ENCODE data around the gene SETDB1.

The SETDB1 gene

GRCh38 chr1:150954708-150955107 is 28.5 kb downstream of the SETDB1 start:
- no peak overlapping the region for H3K4me3 ChIP-seq (ENCODE audit: low read length)
- no peaks in the 10 kb centered on the region for H3K27me3 ChIP-seq (ENCODE audit: control insufficient read depth, insufficient read depth, low read length)
- H3K4me1 ChIP-seq (ENCODE audit: control insufficient read depth, insufficient read depth, low read length): no peaks in the 10 kb centered on the region
- H3K27ac ChIP-seq (ENCODE audit: low read depth, low read length): no peak overlapping the region
- no peak overlapping the region for H3K9ac ChIP-seq (ENCODE audit: low read length)
- H3K36me3 ChIP-seq (ENCODE audit: control insufficient read depth, insufficient read depth, low read length): peaks cover 22% of the 10 kb centered on the region

- H3K27ac ChIP-seq (ENCODE audit: low read depth, low read length): no peak overlapping the region
- no peaks in the 10 kb centered on the region for H3K27me3 ChIP-seq (ENCODE audit: control insufficient read depth, insufficient read depth, low read length)
- peaks cover 22% of the 10 kb centered on the region for H3K36me3 ChIP-seq (ENCODE audit: control insufficient read depth, insufficient read depth, low read length)
- no peak overlapping the region for H3K4me3 ChIP-seq (ENCODE audit: low read length)
- H3K9ac ChIP-seq (ENCODE audit: low read length): no peak overlapping the region
- H3K4me1 ChIP-seq (ENCODE audit: control insufficient read depth, insufficient read depth, low read length): no peaks in the 10 kb centered on the region
Observed at GRCh38 chr1:150955280-150955679, 29.1 kb downstream of the SETDB1 start.

GRCh38 chr1:150957666-150958065 is 31.5 kb downstream of the SETDB1 start:
- Histone ChIP-seq H3K36me3 (ENCODE audit: control insufficient read depth, insufficient read depth, low read length) (peaks cover 23% of the 10 kb centered on the region), H3K9ac (ENCODE audit: low read length) (no peak overlapping the region), H3K4me3 (ENCODE audit: low read length) (no peak overlapping the region), H3K4me1 (ENCODE audit: control insufficient read depth, insufficient read depth, low read length) (no peaks in the 10 kb centered on the region), H3K27me3 (ENCODE audit: control insufficient read depth, insufficient read depth, low read length) (no peaks in the 10 kb centered on the region), H3K27ac (ENCODE audit: low read depth, low read length) (no peak overlapping the region)

GRCh38 chr1:150960646-150961045 is 34.5 kb downstream of the SETDB1 start:
- Histone ChIP-seq H3K36me3 (ENCODE audit: control insufficient read depth, insufficient read depth, low read length) (peaks cover 29% of the 10 kb centered on the region), H3K4me3 (ENCODE audit: low read length) (no peak overlapping the region)

GRCh38 chr1:150961756-150962155 is 35.6 kb downstream of the SETDB1 start:
- H3K4me1 ChIP-seq (ENCODE audit: control insufficient read depth, insufficient read depth, low read length): no peaks in the 10 kb centered on the region
- H3K27ac ChIP-seq (ENCODE audit: low read depth, low read length): no peak overlapping the region
- no peak overlapping the region for H3K9ac ChIP-seq (ENCODE audit: low read length)
- H3K36me3 ChIP-seq (ENCODE audit: control insufficient read depth, insufficient read depth, low read length): peaks cover 40% of the 10 kb centered on the region
- no peaks in the 10 kb centered on the region for H3K27me3 ChIP-seq (ENCODE audit: control insufficient read depth, insufficient read depth, low read length)
- no peak overlapping the region for H3K4me3 ChIP-seq (ENCODE audit: low read length)

More at GRCh38 chr1:150960646-150961045, 34.5 kb downstream of the SETDB1 start:
- Histone ChIP-seq H3K4me1 (ENCODE audit: control insufficient read depth, insufficient read depth, low read length) (no peaks in the 10 kb centered on the region), H3K9ac (ENCODE audit: low read length) (no peak overlapping the region), H3K27me3 (ENCODE audit: control insufficient read depth, insufficient read depth, low read length) (no peaks in the 10 kb centered on the region), H3K27ac (ENCODE audit: low read depth, low read length) (no peak overlapping the region)

- H3K27ac ChIP-seq (ENCODE audit: low read depth, low read length): no peak overlapping the region
- H3K36me3 ChIP-seq (ENCODE audit: control insufficient read depth, insufficient read depth, low read length): peaks cover 57% of the 10 kb centered on the region
- no peak overlapping the region for H3K9ac ChIP-seq (ENCODE audit: low read length)
- H3K4me3 ChIP-seq (ENCODE audit: low read length): no peak overlapping the region
- H3K4me1 ChIP-seq (ENCODE audit: control insufficient read depth, insufficient read depth, low read length): no peaks in the 10 kb centered on the region
- H3K27me3 ChIP-seq (ENCODE audit: control insufficient read depth, insufficient read depth, low read length): no peaks in the 10 kb centered on the region
Observed at GRCh38 chr1:150963321-150964163, 37.4 kb downstream of the SETDB1 start.

- peaks cover 62% of the 10 kb centered on the region for H3K36me3 ChIP-seq (ENCODE audit: control insufficient read depth, insufficient read depth, low read length)
- H3K9ac ChIP-seq (ENCODE audit: low read length): no peak overlapping the region
- no peak overlapping the region for H3K4me3 ChIP-seq (ENCODE audit: low read length)
- H3K4me1 ChIP-seq (ENCODE audit: control insufficient read depth, insufficient read depth, low read length): no peaks in the 10 kb centered on the region
- no peaks in the 10 kb centered on the region for H3K27me3 ChIP-seq (ENCODE audit: control insufficient read depth, insufficient read depth, low read length)
- H3K27ac ChIP-seq (ENCODE audit: low read depth, low read length): no peak overlapping the region
Observed at GRCh38 chr1:150964164-150964489, 38.0 kb downstream of the SETDB1 start.

- no peak overlapping the region for H3K27ac ChIP-seq (ENCODE audit: low read depth, low read length)
- no peak overlapping the region for H3K4me3 ChIP-seq (ENCODE audit: low read length)
- no peak overlapping the region for H3K9ac ChIP-seq (ENCODE audit: low read length)
- H3K4me1 ChIP-seq (ENCODE audit: control insufficient read depth, insufficient read depth, low read length): peaks cover 3% of the 10 kb centered on the region
- H3K36me3 ChIP-seq (ENCODE audit: control insufficient read depth, insufficient read depth, low read length): peaks cover 60% of the 10 kb centered on the region
- H3K27me3 ChIP-seq (ENCODE audit: control insufficient read depth, insufficient read depth, low read length): no peaks in the 10 kb centered on the region
Observed at GRCh38 chr1:150965605-150966004, 39.4 kb downstream of the SETDB1 start.

GRCh38 chr1:150966011-150966410 is 39.8 kb downstream of the SETDB1 start:
- Histone ChIP-seq H3K27ac (ENCODE audit: low read depth, low read length) (no peak overlapping the region), H3K27me3 (ENCODE audit: control insufficient read depth, insufficient read depth, low read length) (no peaks in the 10 kb centered on the region), H3K4me1 (ENCODE audit: control insufficient read depth, insufficient read depth, low read length) (peaks cover 7% of the 10 kb centered on the region), H3K4me3 (ENCODE audit: low read length) (no peak overlapping the region), H3K9ac (ENCODE audit: low read length) (no peak overlapping the region), H3K36me3 (ENCODE audit: control insufficient read depth, insufficient read depth, low read length) (peaks cover 58% of the 10 kb centered on the region)

GRCh38 chr1:150967936-150968335 is 41.8 kb downstream of the SETDB1 start:
- peaks cover 26% of the 10 kb centered on the region for H3K4me1 ChIP-seq (ENCODE audit: control insufficient read depth, insufficient read depth, low read length)
- peaks cover 50% of the 10 kb centered on the region for H3K36me3 ChIP-seq (ENCODE audit: control insufficient read depth, insufficient read depth, low read length)
- H3K27ac ChIP-seq (ENCODE audit: low read depth, low read length): no peak overlapping the region
- H3K27me3 ChIP-seq (ENCODE audit: control insufficient read depth, insufficient read depth, low read length): no peaks in the 10 kb centered on the region
- no peak overlapping the region for H3K9ac ChIP-seq (ENCODE audit: low read length)
- no peak overlapping the region for H3K4me3 ChIP-seq (ENCODE audit: low read length)

GRCh38 chr1:150968491-150968890 is 42.3 kb downstream of the SETDB1 start:
- Histone ChIP-seq H3K27ac (ENCODE audit: low read depth, low read length) (no peak overlapping the region), H3K36me3 (ENCODE audit: control insufficient read depth, insufficient read depth, low read length) (peaks cover 48% of the 10 kb centered on the region), H3K4me1 (ENCODE audit: control insufficient read depth, insufficient read depth, low read length) (peaks cover 31% of the 10 kb centered on the region), H3K9ac (ENCODE audit: low read length) (no peak overlapping the region), H3K27me3 (ENCODE audit: control insufficient read depth, insufficient read depth, low read length) (no peaks in the 10 kb centered on the region), H3K4me3 (ENCODE audit: low read length) (no peak overlapping the region)

- Histone ChIP-seq H3K27me3 (ENCODE audit: control insufficient read depth, insufficient read depth, low read length) (no peaks in the 10 kb centered on the region), H3K9ac (ENCODE audit: low read length) (no peak overlapping the region), H3K27ac (ENCODE audit: low read depth, low read length) (no peak overlapping the region), H3K36me3 (ENCODE audit: control insufficient read depth, insufficient read depth, low read length) (peaks cover 40% of the 10 kb centered on the region), H3K4me1 (ENCODE audit: control insufficient read depth, insufficient read depth, low read length) (peaks cover 32% of the 10 kb centered on the region), H3K4me3 (ENCODE audit: low read length) (no peak overlapping the region)
Observed at GRCh38 chr1:150969626-150970025, 43.5 kb downstream of the SETDB1 start.

Measured in rectal smooth muscle tissue (tissue), 1 donor.